ENCODE results near the gene FLT1. TPM values are rescaled to one million over a fixed set of nuclear protein-coding genes. Genes with fewer than 3 reads are reported as not detected.

Gene FLT1
- total RNA-seq, 1 experiment from 2014 or later: 0.18 TPM

DNA sequence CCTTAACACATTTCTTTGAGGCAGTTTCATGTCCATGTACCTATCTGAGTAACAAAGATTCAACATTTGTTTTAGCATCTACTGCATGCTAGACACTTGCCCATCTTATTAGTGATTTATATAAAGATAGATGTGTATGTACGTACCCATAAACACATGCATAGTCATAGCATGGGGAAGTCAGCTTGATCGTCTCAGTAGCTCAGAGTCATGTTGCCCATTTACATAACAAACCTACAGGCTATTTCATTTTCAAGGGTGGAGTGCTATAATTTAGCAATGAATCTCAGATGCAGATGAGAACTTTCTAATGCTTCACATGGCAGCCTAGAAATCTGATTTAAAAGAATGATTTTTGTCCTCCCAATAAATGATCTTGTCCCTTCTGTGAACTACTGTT, 23.5 kb downstream of the FLT1 start:
- in situ Hi-C loops (cut with HindIII; ENCODE audit: low pct_unique_long_range_greater_than_20kb, low sequenced_read_pairs): no loop called here
- DNase-seq (ENCODE audit: low read depth, low spot score): no peak

DNA sequence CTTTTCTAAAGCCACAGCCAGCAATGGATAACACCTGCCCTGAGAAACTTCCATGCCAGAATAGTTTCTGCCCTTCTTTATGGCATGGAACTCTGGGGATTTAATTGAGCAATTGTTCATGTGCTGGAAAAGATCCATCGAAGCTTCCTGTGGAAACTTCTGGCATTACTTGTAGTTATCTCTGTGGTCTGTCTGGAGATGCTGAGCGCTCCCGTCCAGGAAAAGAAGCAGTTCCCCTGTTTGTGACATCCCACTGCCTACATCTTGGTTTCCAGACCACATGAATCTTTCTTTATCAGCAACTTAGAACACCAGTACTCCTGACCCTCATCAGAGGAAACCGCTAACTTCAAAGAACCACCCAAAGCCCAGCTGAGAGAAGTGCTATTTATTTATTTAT, 24.6 kb downstream of the FLT1 start:
- DNase-seq (ENCODE audit: low read depth, low spot score): no peak
- in situ Hi-C loops (cut with HindIII; ENCODE audit: low pct_unique_long_range_greater_than_20kb, low sequenced_read_pairs): no loop called here

GRCh38 chr13:28469316-28469715, 25.6 kb downstream of the FLT1 start:
- in situ Hi-C loops (cut with HindIII; ENCODE audit: low pct_unique_long_range_greater_than_20kb, low sequenced_read_pairs): no loop called here

GRCh38 chr13:28468023-28468915, 26.7 kb downstream of the FLT1 start:
- in situ Hi-C loops (cut with HindIII; ENCODE audit: low pct_unique_long_range_greater_than_20kb, low sequenced_read_pairs): no loop called here

More at GRCh38 chr13:28469316-28469715, 25.6 kb downstream of the FLT1 start:
- no peak for DNase-seq (ENCODE audit: low read depth, low spot score)

GRCh38 chr13:28467034-28467433, 27.9 kb downstream of the FLT1 start:
- no peak for DNase-seq (ENCODE audit: low read depth, low spot score)
- in situ Hi-C loops (cut with HindIII; ENCODE audit: low pct_unique_long_range_greater_than_20kb, low sequenced_read_pairs): no loop called here

More at GRCh38 chr13:28468023-28468915, 26.7 kb downstream of the FLT1 start:
- DNase-seq (ENCODE audit: low read depth, low spot score): no peak

DNA sequence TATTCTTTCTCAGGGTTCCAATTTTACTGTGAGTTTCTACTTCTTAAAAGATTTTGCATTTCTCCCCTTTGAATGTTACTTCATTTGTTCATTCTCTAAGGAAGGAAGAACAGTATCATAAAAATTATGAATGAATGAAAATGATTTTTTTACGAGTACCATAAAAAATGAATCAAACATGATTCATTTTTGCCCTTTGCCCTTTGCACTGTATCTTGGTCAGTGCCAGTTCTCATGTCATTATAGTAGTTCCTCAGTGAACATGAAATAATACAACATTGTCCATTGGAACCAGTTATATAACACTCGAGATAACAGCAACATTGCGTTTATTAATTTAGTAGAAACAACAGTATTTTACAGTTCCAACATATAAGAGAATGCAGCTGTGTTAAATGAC, 28.8 kb downstream of the FLT1 start:
- no peak for DNase-seq (ENCODE audit: low read depth, low spot score)
- in situ Hi-C loops (cut with HindIII; ENCODE audit: low pct_unique_long_range_greater_than_20kb, low sequenced_read_pairs): no loop called here

- in situ Hi-C loops (cut with HindIII; ENCODE audit: low pct_unique_long_range_greater_than_20kb, low sequenced_read_pairs): no loop called here
- no peak for DNase-seq (ENCODE audit: low read depth, low spot score)
These were observed 30.0 kb downstream of the FLT1 start for GRCh38 chr13:28464861-28465460.

GRCh38 chr13:28463481-28463880, 31.4 kb downstream of the FLT1 start:
- DNase-seq (ENCODE audit: low read depth, low spot score): no peak
- in situ Hi-C loops (cut with HindIII; ENCODE audit: low pct_unique_long_range_greater_than_20kb, low sequenced_read_pairs): no loop called here

- in situ Hi-C loops (cut with HindIII; ENCODE audit: low pct_unique_long_range_greater_than_20kb, low sequenced_read_pairs): no loop called here
- DNase-seq (ENCODE audit: low read depth, low spot score): no peak
These were observed 35.0 kb downstream of the FLT1 start for GRCh38 chr13:28459911-28460310.

DNA sequence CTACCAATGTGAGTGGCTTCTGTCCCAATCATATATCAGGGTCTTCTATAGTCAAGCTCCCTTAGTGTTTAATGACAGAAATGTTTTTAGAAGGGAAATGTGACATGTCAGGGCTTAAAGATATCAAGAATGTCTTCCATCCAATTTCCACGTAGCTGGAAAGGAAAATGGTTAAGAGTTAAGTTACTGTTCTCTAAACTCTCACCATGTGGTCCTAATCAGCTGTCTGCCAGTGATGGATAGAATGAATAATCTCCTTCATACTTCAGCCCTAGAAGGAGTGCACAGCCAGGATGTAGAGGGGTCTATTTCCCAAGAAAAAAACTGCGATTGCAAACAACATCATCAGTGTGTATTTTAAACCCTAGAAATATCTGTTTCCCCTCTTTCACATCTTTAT, 36.3 kb downstream of the FLT1 start:
- DNase-seq (ENCODE audit: low read depth, low spot score): no peak
- in situ Hi-C loops (cut with HindIII; ENCODE audit: low pct_unique_long_range_greater_than_20kb, low sequenced_read_pairs): no loop called here

DNA sequence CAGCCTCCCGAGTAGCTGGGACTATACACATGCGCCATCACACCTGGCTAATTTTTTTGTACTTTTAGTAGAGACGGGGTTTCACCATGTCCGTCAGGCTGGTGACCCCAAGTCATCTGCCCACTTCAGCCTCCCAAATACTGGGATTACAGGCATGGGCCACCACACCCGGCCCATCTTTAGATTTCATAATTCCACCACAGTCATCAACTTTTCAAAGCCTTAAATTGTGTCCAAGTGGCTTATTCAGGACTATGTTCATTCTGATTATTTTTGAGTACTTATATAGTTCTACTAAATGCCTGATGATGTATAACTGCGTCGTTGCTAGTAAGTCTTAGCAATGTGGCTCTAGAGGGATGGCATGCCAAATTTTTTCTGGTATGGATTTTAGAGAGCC, 36.9 kb downstream of the FLT1 start:
- in situ Hi-C loops (cut with HindIII; ENCODE audit: low pct_unique_long_range_greater_than_20kb, low sequenced_read_pairs): no loop called here

GRCh38 chr13:28457521-28457920, 37.4 kb downstream of the FLT1 start:
- in situ Hi-C loops (cut with HindIII; ENCODE audit: low pct_unique_long_range_greater_than_20kb, low sequenced_read_pairs): no loop called here

More for the DNA sequence above, 36.9 kb downstream of the FLT1 start:
- no peak for DNase-seq (ENCODE audit: low read depth, low spot score)

DNA sequence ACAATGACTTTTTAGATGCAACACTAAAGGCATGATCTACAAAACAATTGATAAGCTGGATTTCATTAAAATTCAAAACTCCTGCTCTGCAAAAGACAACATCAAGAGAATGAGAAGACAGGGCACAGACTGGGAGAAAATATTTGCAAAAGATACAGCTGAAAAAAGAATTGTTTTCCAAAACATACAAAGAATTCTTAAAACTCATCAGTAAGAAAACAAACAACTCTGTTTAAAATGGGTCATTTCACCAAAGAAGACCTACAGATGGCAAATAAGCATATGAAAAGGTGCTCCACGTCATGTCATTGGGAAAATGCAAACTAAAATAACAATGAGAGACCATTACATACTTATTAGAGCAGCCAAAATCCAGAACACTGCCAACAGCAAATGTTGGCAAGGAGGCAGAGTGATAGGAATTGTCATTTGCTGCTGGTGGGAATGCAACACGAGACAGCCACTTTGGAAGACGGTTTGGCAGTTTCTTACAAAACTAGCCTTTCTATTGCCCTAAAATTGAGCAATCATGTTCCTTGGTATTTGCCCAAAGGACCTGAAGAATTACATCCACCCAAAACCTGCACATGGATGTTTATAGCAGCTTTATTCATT, 39.2 kb downstream of the FLT1 start:
- in situ Hi-C loops (cut with HindIII; ENCODE audit: low pct_unique_long_range_greater_than_20kb, low sequenced_read_pairs): no loop called here
- DNase-seq (ENCODE audit: low read depth, low spot score): no peak

More at GRCh38 chr13:28457521-28457920, 37.4 kb downstream of the FLT1 start:
- DNase-seq (ENCODE audit: low read depth, low spot score): no peak

GRCh38 chr13:28452755-28453154, 42.2 kb downstream of the FLT1 start:
- in situ Hi-C loops (cut with HindIII; ENCODE audit: low pct_unique_long_range_greater_than_20kb, low sequenced_read_pairs): no loop called here
- DNase-seq (ENCODE audit: low read depth, low spot score): no peak

DNA sequence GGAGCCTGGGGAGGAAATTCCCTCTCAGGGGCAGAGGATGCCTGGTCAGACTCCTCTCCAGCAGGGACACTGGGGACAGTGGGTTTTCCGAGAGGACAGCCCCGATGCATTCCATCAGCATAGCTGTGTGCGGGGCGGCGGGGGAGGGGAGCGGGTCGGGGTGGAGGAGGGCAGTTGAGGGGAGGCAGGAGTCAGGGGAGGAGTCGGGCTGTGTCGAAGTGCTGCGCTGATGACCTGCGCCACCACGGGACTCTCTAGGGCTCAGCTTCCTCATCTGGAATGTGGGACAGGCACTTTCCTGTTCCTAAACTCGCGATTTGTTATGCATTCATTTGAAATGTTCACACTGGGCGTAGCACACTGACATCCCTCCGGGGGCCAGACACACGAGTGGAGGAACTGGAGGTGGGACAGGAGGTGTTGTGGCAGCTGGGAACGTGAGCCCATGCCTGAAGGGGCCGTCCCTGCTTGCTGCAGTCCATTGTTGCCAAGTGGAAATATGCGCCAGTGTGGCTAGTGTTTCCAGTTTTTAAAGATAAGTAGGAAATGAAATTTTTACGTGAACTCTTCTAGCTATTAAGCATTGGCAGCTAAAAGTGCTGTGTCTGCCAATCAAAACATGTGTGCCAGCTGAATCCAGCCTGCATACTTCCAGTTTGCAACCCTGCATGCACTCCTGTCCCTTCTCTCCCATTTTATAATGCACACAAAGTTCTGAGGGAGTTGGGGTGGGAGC, 43.3 kb downstream of the FLT1 start:
- no peak for DNase-seq (ENCODE audit: low read depth, low spot score)
- in situ Hi-C loops (cut with HindIII; ENCODE audit: low pct_unique_long_range_greater_than_20kb, low sequenced_read_pairs): no loop called here

- in situ Hi-C loops (cut with HindIII; ENCODE audit: low pct_unique_long_range_greater_than_20kb, low sequenced_read_pairs): no loop called here
These were observed 44.8 kb downstream of the FLT1 start for GRCh38 chr13:28449826-28450773.

More at GRCh38 chr13:28449826-28450773, 44.8 kb downstream of the FLT1 start:
- no peak for DNase-seq (ENCODE audit: low read depth, low spot score)

All from SK-MEL-5 (cell line).